SK-MEL-5 (cell line): ENCODE data around the gene GBP7. TPM values are rescaled to one million over a fixed set of nuclear protein-coding genes. Genes with fewer than 3 reads are reported as not detected.

ENCODE experiments used
- DNase-seq: peaks from one replicate; pipeline ENCODE4 v3.0.0-alpha.2; 2016; ENCODE audit warnings: low read depth, low spot score
- in situ Hi-C: cut with HindIII; loops from 2 replicates; pipeline ENCODE4 v1.10.0; 2016; ENCODE audit warnings: low sequenced_read_pairs, high pct_unique_total_duplicates, low pct_unique_long_range_greater_than_20kb
- total RNA-seq: library from RNA; depleted of rRNA; stranded (reverse); fragments of >200 nt; shearing (Covaris generic); gene quantifications from 2 replicates; pipeline ENCODE4 v1.2.3, GENCODE V29; 2014

The GBP7 gene
- total RNA-seq, 1 experiment from 2014 or later: not detected

DNA sequence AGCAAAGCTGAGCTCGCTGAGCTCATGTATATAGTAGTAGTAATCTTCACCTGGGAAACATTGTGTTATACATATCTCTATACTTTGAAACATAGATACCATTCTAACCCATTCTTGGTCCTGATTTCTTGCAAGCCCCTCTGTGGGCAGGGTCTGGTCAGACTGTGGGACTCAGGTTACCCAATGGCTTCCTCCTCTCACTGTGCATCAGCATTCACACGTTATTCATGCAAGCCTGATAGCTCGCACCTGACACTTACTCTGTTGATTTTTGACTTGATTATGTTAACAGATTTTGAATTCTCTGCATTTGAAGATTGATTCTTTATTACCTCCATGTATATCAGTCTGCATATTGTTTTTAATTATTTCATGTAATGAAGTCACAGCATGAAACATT is 1.3 kb downstream of the GBP7 start:
- in situ Hi-C loops: no loop called here
- no peak for DNase-seq

DNA sequence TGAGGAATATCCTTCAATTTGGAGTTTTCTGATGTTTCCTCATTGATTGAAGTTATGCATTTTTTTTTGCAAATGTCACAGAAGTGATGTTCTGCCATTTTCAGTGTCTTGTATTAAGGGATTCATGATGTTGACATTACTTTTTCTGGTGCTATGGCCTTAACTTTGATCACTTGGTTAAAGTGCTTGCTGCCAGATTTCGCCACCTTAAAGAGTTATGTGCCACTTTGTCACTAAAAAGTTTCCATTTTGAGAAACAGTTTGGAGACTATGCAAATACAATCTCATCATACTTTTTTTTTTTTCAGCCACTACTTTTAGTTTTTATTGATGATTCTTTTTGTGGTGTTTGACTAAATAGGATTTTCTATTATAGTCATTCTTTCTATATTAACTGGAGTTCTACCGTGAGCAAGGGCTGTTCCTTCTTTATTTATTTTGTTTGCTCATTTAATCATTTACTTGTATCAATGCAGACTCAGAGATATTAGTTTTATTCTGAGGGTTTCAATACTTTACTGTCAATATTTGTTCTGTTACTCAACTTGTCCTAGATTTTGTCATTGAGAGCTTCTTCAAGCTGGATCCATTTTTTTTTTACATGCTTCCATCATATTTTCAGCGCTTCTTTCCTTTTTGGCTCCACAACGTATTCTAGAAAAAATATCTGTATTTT is 3.2 kb downstream of the GBP7 start:
- in situ Hi-C loops: no loop called here
- no peak for DNase-seq

DNA sequence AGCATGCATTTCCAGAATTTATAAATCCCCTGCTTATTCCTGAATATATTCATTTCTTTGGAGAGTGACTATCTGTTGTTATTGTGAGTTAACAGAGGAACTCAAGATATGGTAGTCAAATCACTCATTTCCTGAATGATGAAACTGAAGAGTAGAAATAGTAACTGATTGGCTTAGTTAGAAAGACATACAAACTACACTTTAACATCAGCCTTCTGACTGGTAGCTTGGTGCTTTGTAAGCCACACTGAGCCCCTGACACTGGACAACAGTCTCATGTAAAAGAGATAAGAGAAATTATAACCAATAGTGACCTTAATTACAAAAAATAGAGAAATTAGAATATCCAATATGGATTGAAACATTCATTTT is 4.8 kb downstream of the GBP7 start:
- DNase-seq: no peak
- in situ Hi-C loops: no loop called here

DNA sequence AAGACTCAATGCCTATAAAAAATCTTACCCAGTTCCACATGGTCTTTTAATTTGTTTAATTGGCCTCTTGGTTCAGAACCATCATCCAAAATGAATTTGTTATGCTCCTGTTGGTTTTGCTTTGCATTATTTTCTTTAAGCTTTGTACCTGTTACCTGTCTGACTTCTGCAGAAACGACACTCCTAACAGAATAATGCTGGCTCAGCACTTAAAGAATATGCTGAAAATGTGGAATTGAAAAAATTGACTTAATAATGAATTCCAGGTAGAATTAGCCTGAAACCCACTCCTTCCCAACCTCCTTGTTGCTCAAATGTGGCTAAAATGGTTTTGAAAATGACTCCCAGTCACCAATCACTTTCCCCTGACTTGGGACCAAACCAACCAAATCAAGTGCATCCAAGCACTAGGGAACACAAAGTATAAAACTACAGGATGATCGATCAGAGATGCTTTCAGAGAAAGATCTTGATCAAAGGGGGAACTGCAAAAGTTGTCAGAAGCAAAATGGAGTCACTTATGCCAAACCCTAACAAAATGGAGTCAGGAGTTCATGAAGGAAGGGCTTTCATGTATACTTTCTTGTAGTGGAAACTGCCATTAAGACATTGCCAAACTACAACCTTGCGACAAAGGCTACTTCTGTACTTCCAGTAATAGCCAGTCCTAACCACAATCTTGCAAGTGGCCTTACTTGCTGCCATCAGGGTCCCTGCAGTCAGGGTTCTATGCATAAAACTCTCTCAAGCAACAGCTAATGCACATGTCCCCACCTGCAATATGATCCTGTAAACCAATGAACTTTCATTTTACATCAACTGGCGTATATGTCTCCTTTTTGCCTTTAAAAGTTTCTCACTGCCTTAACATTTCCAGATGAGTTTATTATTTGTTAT is 5.4 kb downstream of the GBP7 start:
- in situ Hi-C loops: no loop called here

GRCh38 chr1:89169166-89169565 is 6.6 kb downstream of the GBP7 start:
- in situ Hi-C loops: no loop called here

More for the DNA sequence above, 5.4 kb downstream of the GBP7 start:
- DNase-seq: no peak

GRCh38 chr1:89167590-89168230 is 8.1 kb downstream of the GBP7 start:
- DNase-seq: no peak
- in situ Hi-C loops: no loop called here

More at GRCh38 chr1:89169166-89169565, 6.6 kb downstream of the GBP7 start:
- DNase-seq: peak; percentile 78

- in situ Hi-C loops: no loop called here
- DNase-seq: peak; percentile 11
Measured at GRCh38 chr1:89166705-89167104, 9.1 kb downstream of the GBP7 start.

DNA sequence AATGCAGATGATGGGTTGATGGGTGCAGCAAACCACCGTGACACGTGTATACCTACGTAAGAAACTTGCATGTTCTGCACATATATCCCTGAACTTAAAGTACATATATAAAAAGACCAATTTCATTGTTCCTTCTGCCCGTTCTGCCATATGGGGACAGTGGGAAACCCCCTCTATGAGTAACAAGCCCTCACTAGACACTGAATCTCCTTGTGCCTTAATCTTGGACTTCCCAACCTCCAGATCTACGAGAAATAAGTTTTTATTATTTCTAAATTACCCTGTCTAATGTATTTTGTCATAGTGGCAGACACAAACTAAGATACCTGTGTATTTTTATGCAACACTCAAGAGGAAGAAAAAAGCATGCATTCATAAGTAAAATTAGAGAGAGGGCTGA is 10.0 kb downstream of the GBP7 start:
- in situ Hi-C loops: no loop called here
- DNase-seq: no peak

GRCh38 chr1:89151047-89151446 is 24.8 kb downstream of the GBP7 start:
- in situ Hi-C loops: no loop called here
- no peak for DNase-seq

GRCh38 chr1:89149976-89150375 is 25.8 kb downstream of the GBP7 start:
- DNase-seq: no peak
- in situ Hi-C loops: no loop called here

DNA sequence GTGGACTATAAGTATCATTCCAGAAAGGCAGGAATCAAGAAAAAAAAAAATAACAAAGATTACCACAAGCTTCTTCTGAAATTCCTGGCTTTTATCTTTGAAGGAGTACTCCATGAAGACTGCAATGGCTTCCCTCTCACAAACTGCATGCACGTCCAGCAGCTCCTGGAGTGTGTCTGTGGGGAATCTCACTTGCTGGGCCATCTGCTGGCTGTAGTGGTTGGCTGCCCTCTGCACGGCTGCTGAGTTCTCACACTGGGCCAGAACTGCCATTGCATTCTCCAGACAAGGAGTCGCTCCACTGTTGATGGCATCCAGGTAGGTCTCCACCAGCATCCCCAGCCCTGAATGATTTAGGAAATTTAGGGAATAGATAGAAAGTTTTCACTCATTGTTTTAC is 26.6 kb downstream of the GBP7 start:
- in situ Hi-C loops: no loop called here

GRCh38 chr1:89147678-89148658 is 27.8 kb downstream of the GBP7 start:
- in situ Hi-C loops: no loop called here
- DNase-seq: no peak

More for the DNA sequence above, 26.6 kb downstream of the GBP7 start:
- DNase-seq: peak; percentile 70

- no peak for DNase-seq
- in situ Hi-C loops: no loop called here
Measured at GRCh38 chr1:89146721-89147120, 29.1 kb downstream of the GBP7 start.

GRCh38 chr1:89143484-89143883 is 32.3 kb downstream of the GBP7 start:
- DNase-seq: no peak
- in situ Hi-C loops: no loop called here

DNA sequence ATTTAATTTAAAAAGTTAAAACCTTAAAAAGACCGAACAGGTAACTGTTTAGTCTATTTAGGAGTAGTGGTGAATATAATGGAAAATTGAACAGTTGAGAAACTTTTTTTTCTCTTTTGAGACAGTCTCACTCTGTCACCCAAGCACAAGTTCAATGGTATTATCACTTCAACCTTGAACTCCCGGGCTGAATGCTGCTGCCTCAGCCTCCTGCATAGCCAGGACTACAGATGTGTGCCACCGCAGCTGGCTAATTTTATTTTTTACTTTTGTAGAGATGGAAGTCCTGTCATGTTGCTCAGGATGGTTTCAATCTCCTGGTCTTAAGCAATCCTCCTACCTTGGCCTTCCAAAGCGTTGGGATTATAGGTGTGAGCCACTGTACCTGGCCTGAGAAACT is 33.6 kb downstream of the GBP7 start:
- DNase-seq: no peak
- in situ Hi-C loops: no loop called here

- DNase-seq: no peak
- in situ Hi-C loops: no loop called here
Measured at GRCh38 chr1:89133747-89134146, 42.1 kb downstream of the GBP7 start.

DNA sequence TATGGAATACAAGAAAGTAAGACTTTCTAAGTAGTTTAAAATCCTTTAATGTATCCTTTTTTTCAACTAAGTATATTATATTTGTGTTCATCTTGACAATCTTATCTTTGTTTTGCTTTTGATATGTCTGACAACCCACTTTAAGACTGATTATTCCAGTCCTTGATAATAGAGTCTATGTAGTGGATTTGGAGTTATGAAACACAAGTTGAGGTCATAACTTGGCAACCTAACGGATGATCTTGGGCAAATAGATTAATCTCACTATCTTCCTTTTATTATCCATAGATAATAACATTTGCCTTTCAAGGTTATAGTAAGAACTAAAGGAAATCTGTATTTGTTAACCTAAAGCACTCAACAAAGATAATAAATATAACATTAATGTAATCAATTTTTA is 45.1 kb downstream of the GBP7 start:
- no peak for DNase-seq
- in situ Hi-C loops: no loop called here
